Measurements from ENCODE around the gene TMEM179B. TPM values are rescaled to one million over a fixed set of nuclear protein-coding genes. Genes with fewer than 3 reads are reported as not detected.
A peak's percentile ranks its signal among the peaks of the same experiment; 100 is the strongest.

TMEM179B gene
- total and polyA plus RNA-seq, 2 of the 13 experiments (the other 11 are each of a cell fraction or from before 2014, with no cell fraction given): 24.8 to 25.7 TPM

- TF ChIP-seq FOXJ3 (CRISPR knock-in tag; IDR thresholded peaks at IDR 0.05; ENCODE audit: borderline replicate concordance) (no peak), ZNF430 (CRISPR knock-in tag; IDR thresholded peaks at IDR 0.05) (peak; percentile 46; the same call in 1 of the 2 replicates), KMT2B (CRISPR knock-in tag; IDR thresholded peaks at IDR 0.05) (peak; percentile 93), SMAD1 (CRISPR knock-in tag; IDR thresholded peaks at IDR 0.05; ENCODE audit: borderline replicate concordance, low read depth) (peak; percentile 28; the same call in 1 of the 2 replicates), TRIM22 (IDR thresholded peaks at IDR 0.05) (no peak), GMEB2 (CRISPR knock-in tag; IDR thresholded peaks at IDR 0.05; ENCODE audit: low read depth) (peak; percentile 54; the same call in 1 of the 2 replicates), GATAD1 (CRISPR knock-in tag; IDR thresholded peaks at IDR 0.05) (peak; percentile 100), RFXANK (CRISPR knock-in tag; IDR thresholded peaks at IDR 0.05) (no peak; the same call in 1 of the 2 replicates), ZBTB37 (CRISPR knock-in tag; IDR thresholded peaks at IDR 0.05) (no peak), NONO (IDR thresholded peaks at IDR 0.05) (no peak), NONO (CRISPR knock-in tag; conservative IDR thresholded peaks at IDR 0.05) (peak; percentile 88), ZNF264 (CRISPR knock-in tag; IDR thresholded peaks at IDR 0.05) (no peak), ZNF619 (CRISPR knock-in tag; IDR thresholded peaks at IDR 0.05) (peak; percentile 48; the same call in 1 of the 2 replicates), HMGXB4 (CRISPR knock-in tag; IDR thresholded peaks at IDR 0.05; ENCODE audit: borderline replicate concordance in 1 of 2, low read depth in 1 of 2) (peak; percentile 71 to 83; a peak in 3 of 4 replicates), ZNF557 (CRISPR knock-in tag; IDR thresholded peaks at IDR 0.05) (no peak), SNAI1 (CRISPR knock-in tag; IDR thresholded peaks at IDR 0.05; ENCODE audit: borderline replicate concordance) (peak; percentile 65; the same call in 1 of the 2 replicates), KAT7 (CRISPR knock-in tag; IDR thresholded peaks at IDR 0.05; ENCODE audit: borderline replicate concordance) (no peak; the same call in 1 of the 2 replicates), CBX2 (IDR thresholded peaks at IDR 0.05; ENCODE audit: low read depth, low read length) (no peak), CBX2 (CRISPR knock-in tag; IDR thresholded peaks at IDR 0.05; ENCODE audit: low read depth) (no peak), RCOR2 (CRISPR knock-in tag; IDR thresholded peaks at IDR 0.05) (peak; percentile 39; the same call in 1 of the 2 replicates), CHD4 (IDR thresholded peaks at IDR 0.05; ENCODE audit: borderline replicate concordance, low read length) (no peak), ZNF180 (CRISPR knock-in tag; IDR thresholded peaks at IDR 0.05; ENCODE audit: borderline replicate concordance, low read depth) (no peak), MBD4 (IDR thresholded peaks at IDR 0.05; ENCODE audit: borderline replicate concordance, low read length) (no peak)
Observed at GRCh38 chr11:62839050-62839945, 52.1 kb downstream of the TMEM179B start, which contains the start of gene WDR74 (continued).
